ENCODE results near the gene ITGA4. TPM values are rescaled to one million over a fixed set of nuclear protein-coding genes. Genes with fewer than 3 reads are reported as not detected.

ITGA4 gene
- total and polyA plus RNA-seq, 8 donors = 0.45 to 48.4 (median 8.5) TPM

GRCh38 chr2:181552808-181553207 is 95.6 kb downstream of the ITGA4 start:
- Histone ChIP-seq H3K4me1 (no peaks in the 10 kb centered on the region), H3K36me3 (no peaks in the 10 kb centered on the region), H3K27ac (no peak overlapping the region), H3K9me3 (no peaks in the 10 kb centered on the region), H3K27me3 (no peaks in the 10 kb centered on the region), H3K4me3 (no peak overlapping the region)
- intact Hi-C loops (cut with DNase I; ENCODE audit: low total_unique reads) = no loop called here
- 29 to 50% (median 44%) methylated on average over 1 of the region's 1 CpG for WGBS, 5 donors
- TF ChIP-seq POLR2A (IDR thresholded peaks at IDR 0.05) (no peak), EP300 (IDR thresholded peaks at IDR 0.05) (no peak), POLR2AphosphoS5 (IDR thresholded peaks at IDR 0.05) (no peak), CTCF (IDR thresholded peaks at IDR 0.05) (no peak)
- DNase-seq = no peak

GRCh38 chr2:181553244-181553643 is 96.1 kb downstream of the ITGA4 start:
- intact Hi-C loops (cut with DNase I; ENCODE audit: low total_unique reads) = no loop called here
- Histone ChIP-seq H3K4me1 (no peaks in the 10 kb centered on the region), H3K4me3 (no peak overlapping the region), H3K27ac (no peak overlapping the region), H3K9me3 (no peaks in the 10 kb centered on the region), H3K27me3 (no peaks in the 10 kb centered on the region), H3K36me3 (no peaks in the 10 kb centered on the region)
- TF ChIP-seq CTCF (IDR thresholded peaks at IDR 0.05) = no peak
- no peak for TF ChIP-seq POLR2A (IDR thresholded peaks at IDR 0.05)
- TF ChIP-seq EP300 (IDR thresholded peaks at IDR 0.05) = no peak
- TF ChIP-seq POLR2AphosphoS5 (IDR thresholded peaks at IDR 0.05) = no peak
- 87 to 97% (median 96%) methylated on average over 2 of the region's 2 CpGs for WGBS, 5 donors
- no peak for DNase-seq

GRCh38 chr2:181554061-181554830 is 97.1 kb downstream of the ITGA4 start:
- TF ChIP-seq EP300 (IDR thresholded peaks at IDR 0.05) = no peak
- intact Hi-C loops (cut with DNase I; ENCODE audit: low total_unique reads) = no loop called here
- 78 to 87% (median 82%) methylated on average over 2 of the region's 2 CpGs for WGBS, 5 donors
- DNase-seq = peak in 1 of 2 donors; percentile 5
- no peaks in the 10 kb centered on the region for H3K4me1 ChIP-seq
- H3K4me3 ChIP-seq = no peak overlapping the region
- H3K9me3 ChIP-seq = no peaks in the 10 kb centered on the region
- H3K27me3 ChIP-seq = no peaks in the 10 kb centered on the region
- no peak overlapping the region for H3K27ac ChIP-seq
- H3K36me3 ChIP-seq = no peaks in the 10 kb centered on the region

GRCh38 chr2:181558371-181558770 is 101.2 kb downstream of the ITGA4 start:
- Histone ChIP-seq H3K27me3 (no peaks in the 10 kb centered on the region), H3K9me3 (no peaks in the 10 kb centered on the region), H3K4me3 (no peak overlapping the region), H3K27ac (no peak overlapping the region), H3K4me1 (no peaks in the 10 kb centered on the region), H3K36me3 (no peaks in the 10 kb centered on the region)
- intact Hi-C loops (cut with DNase I; ENCODE audit: low total_unique reads) = no loop called here
- 72 to 88% (median 79%) methylated on average over 2 of the region's 2 CpGs for WGBS, 5 donors
- DNase-seq = no peak
- TF ChIP-seq EP300 (IDR thresholded peaks at IDR 0.05) (no peak), POLR2AphosphoS5 (IDR thresholded peaks at IDR 0.05) (no peak), CTCF (IDR thresholded peaks at IDR 0.05) (no peak), POLR2A (IDR thresholded peaks at IDR 0.05) (no peak)

GRCh38 chr2:181563101-181563692 is 106.0 kb downstream of the ITGA4 start:
- 66 to 86% (median 73%) methylated on average over 1 of the region's 1 CpG for WGBS, 5 donors
- H3K27me3 ChIP-seq = no peaks in the 10 kb centered on the region
- intact Hi-C loops (cut with DNase I; ENCODE audit: low total_unique reads) = no loop called here
- no peaks in the 10 kb centered on the region for H3K36me3 ChIP-seq
- no peak for DNase-seq
- no peak overlapping the region for H3K4me3 ChIP-seq
- no peaks in the 10 kb centered on the region for H3K9me3 ChIP-seq
- no peak overlapping the region for H3K27ac ChIP-seq
- TF ChIP-seq CTCF (IDR thresholded peaks at IDR 0.05) = no peak
- no peak for TF ChIP-seq EP300 (IDR thresholded peaks at IDR 0.05)
- no peak for TF ChIP-seq POLR2AphosphoS5 (IDR thresholded peaks at IDR 0.05)
- no peak for TF ChIP-seq POLR2A (IDR thresholded peaks at IDR 0.05)
- H3K4me1 ChIP-seq = no peaks in the 10 kb centered on the region

All from stomach (tissue), 9 donors.